GM19455 (cell line): ENCODE measurements around the gene UHMK1.
"Not testable (repeated sequence)": the region's sequence is repeated elsewhere in the genome, so short reads cannot be mapped to it uniquely, and the experiment has no call there.

Source experiments
- ATAC-seq: cut with Tn5 transposase; IDR thresholded peaks from one replicate; pipeline ENCODE4 v1.9.1; 2021; ENCODE audit not compliant: unreplicated experiment

The UHMK1 gene

GRCh38 chr1:162497723-162498495 is at the start of gene UHMK1:
UHMK1 (plus strand) TSS chr1:162497818; CDS start chr1:162498001, 183 bp downstream.
- ATAC-seq = peak; percentile 97

- ATAC-seq = not testable (repeated sequence)
These were observed 43.3 kb upstream of the UHMK1 start for GRCh38 chr1:162454361-162454760.

DNA sequence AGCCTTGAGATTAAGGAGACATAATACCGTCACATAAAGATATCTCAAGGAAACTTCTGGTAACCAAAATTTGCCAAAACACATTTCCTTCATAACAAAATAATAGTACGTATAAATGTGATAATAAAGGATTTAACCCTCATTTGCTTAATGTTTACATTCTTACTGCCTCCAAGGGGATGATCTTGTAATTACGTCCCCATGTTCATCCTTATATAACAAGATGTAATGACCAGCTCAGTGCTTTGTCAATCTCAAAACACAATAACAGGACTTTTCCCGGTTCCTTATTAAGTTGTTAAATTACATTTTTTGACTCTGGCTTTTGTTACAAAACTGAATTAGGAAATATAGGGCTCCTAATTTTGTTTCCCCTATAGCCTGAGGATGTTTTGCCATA is 41.3 kb upstream of the UHMK1 start:
- ATAC-seq = no peak

DNA sequence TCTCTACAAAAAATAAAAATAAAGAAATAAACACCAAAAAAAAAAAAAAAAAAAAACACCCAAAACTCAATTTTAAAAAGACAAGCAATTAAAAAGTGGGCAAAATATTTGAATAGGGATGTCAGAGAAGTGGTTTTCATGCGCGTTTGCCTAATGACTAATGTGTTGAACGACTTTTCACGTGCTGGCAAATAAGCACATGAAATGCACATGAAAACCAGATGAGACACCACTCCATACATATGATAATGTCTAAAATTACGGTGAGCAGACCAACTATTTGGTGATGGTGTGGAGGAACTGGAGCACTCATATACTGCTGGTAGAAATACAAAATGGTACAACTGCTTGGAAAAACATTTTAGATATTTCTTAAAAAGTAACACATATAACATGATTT is 39.4 kb upstream of the UHMK1 start:
- no peak for ATAC-seq

DNA sequence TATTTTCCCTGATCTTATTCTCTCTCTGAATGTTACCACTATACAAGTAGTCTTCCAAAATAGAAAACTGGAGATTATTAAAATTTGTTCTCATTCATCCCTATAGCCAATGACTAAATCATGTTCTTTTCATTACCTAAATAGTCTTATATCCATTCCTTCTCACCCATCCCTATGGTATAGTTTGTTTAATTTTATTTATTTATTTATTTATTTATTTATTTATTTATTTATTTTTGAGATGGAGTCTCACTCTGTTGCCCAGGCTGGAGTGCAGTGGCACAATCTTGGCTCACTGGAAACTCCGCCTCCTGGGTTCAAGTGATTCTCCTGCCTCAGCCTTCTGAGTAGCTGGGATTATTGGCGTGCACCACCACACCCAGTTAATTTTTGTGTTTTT is 35.2 kb upstream of the UHMK1 start:
- ATAC-seq = not testable (repeated sequence)

GRCh38 chr1:162463021-162463420 is 34.6 kb upstream of the UHMK1 start:
- ATAC-seq = no peak

DNA sequence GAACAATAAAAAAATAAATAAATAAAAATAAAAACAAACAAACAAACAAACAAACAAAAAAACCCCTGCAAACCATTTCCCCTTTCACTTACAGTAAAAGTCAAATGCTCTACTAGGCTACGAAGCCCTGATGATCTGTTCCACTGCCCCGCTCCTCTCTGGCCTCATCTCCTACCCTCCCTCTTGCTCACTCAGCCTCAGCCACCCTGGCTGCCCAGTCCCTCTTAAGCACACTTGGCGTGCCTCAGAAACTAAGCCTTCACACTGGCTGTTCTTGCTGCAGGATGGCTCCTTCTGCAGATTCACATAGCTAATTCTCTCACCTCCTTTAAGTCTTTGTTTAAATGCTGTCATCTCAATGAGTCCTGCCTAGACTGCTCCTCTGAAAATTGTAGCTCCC is 30.8 kb upstream of the UHMK1 start:
- ATAC-seq = no peak

GRCh38 chr1:162470216-162470615 is 27.4 kb upstream of the UHMK1 start:
- no peak for ATAC-seq

DNA sequence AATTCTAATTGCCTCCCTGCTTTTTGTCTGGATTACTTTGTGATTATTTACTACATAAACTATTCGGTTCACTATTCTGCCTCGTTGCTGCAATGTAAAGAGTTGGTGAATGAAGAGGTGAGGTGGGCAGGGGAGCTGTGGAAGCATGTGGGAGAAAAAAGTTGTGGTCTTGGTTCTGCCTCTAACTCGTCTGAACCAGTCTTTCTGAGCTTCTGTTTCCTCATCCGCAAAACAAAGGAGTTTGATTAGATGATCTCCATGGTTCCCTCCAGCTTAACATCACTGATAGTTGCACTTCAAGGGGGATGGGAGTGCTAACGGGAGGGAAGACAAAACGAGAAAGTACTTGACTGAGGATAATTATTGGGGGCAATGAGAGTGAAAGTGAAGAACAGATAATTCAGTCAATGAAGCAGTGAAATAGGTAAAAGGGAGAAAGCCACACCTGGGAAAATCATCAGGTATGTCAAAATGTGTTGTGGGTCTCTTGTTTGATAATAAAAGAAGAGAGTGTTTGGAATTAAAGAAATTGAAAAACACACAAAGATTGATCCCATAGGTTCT is 26.2 kb upstream of the UHMK1 start:
- no peak for ATAC-seq

DNA sequence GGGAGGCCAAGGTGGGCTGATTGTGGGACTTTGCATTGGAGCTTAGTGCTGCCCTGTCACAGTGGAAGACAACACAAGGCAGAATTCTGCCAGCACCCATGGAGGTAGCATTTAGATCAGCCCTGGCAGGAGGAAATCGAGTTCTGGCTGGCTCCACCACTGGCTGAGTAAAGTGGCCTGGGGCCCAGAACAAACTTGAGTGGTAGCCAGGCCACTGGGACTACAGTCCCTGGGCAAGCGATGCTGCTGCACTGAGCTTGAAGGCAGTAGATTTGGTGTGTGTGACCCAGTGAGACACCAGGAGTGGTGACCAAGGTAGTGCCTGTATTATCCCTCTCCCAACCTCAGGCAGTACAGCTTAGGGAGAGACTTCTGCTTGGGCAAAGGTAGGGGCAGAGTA is 22.5 kb upstream of the UHMK1 start:
- no peak for ATAC-seq

- ATAC-seq = no peak
These were observed 22.0 kb upstream of the UHMK1 start for GRCh38 chr1:162475539-162476185.

GRCh38 chr1:162476620-162477019 is 21.0 kb upstream of the UHMK1 start:
- no peak for ATAC-seq

GRCh38 chr1:162485236-162485635 is 12.4 kb upstream of the UHMK1 start:
- ATAC-seq = no peak

- ATAC-seq = no peak
These were observed 10.4 kb upstream of the UHMK1 start for GRCh38 chr1:162487241-162487640.

GRCh38 chr1:162488219-162488618 is 9.4 kb upstream of the UHMK1 start:
- ATAC-seq = no peak

DNA sequence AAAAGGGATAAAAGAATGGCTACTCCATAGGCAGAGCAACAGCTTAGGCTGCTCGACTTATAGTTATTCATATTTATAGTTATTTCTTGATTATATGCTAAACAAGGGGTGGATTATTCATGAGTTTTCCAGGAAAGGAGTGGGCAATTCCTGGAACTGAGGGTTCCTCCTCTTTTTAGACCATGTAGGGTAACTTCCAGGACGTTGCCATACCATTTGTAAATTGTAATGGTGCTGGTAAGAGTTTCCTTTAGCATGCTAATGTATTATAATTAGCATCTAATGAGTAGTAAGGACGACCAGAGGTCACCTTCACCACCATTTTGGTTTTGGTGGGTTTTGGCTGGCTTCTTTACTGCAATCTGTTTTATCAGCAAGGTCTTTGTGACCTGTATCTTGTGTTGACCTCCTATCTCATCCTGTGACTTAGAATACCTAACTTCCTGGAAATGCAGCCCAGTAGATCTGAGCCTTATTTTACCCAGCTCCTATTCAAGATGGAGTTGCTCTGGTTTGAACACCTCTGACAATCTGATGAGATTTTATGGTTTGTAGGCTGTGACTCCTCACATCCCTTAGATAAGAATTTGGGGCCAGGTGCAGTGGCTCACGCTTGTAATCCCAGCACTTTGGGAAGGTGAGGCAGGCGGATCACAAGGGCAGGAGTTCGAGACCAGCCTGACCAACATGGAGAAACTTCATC is 1.9 kb upstream of the UHMK1 start:
- not testable (repeated sequence) for ATAC-seq

- no peak for ATAC-seq
These were observed 405 bp upstream of the UHMK1 start for GRCh38 chr1:162497104-162497722.

DNA sequence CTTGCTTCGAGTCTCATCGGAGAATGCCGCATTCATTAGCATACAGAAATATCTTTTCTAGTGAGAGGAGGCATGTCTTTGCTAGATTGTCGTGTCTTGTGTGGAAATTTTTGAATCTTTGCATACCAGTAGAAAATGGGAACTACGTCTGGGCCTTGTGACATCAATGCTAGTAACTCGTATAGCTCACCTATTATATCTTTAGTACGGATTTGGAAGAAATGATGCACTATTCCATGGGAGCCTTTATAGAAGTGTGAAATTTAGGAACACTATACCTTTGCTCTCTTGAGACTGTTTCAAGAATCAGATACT is 835 bp downstream of the UHMK1 start:
- ATAC-seq = peak; percentile 19

- no peak for ATAC-seq
These were observed 3.2 kb downstream of the UHMK1 start for GRCh38 chr1:162500805-162501204.

GRCh38 chr1:162502077-162502476 is 4.5 kb downstream of the UHMK1 start:
- no peak for ATAC-seq

DNA sequence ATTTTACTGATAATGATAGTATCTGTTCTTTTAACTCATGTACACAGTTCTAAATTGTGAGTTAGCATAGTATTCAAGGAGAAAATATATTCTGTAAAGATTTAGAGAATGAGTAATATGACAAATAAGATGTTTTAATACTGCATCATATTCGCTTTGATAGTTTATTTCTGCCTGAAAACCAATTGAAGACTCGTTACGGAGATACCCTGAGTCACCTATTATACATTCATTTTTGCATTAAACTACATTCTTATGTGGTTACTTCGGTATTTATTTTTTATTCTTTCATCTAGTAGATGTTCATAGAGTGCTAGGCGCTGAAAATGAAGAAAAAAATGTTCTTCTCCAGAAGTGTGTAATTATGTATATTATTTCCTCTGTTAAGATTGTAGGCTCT is 5.3 kb downstream of the UHMK1 start:
- ATAC-seq = no peak
